Heart left ventricle (tissue), 16 donors: Measurements from ENCODE around the gene GADD45G. TPM values are rescaled to one million over a fixed set of nuclear protein-coding genes. Genes with fewer than 3 reads are reported as not detected.

Source experiments
- ATAC-seq, 4 donors: fragments of 200-7000 bp; cut with Tn5 transposase; one replicate each; pipeline ENCODE4 v1.9.1; 2020 to 2022; ENCODE audit warnings: moderate library complexity in 4 of 4, mild to moderate bottlenecking in 3 of 4, moderate number of reproducible peaks in 1 of 4
- DNase-seq, 5 donors: peaks; one replicate each; pipeline ENCODE4 v3.0.0-alpha.2; 2020
- H3K27ac ChIP-seq, 12 donors: fragments of 200-600 bp; sonication (generic) in 4 of 12; one replicate each; pipeline versions ENCODE4 v1.5.0 to v1.8.0; 2016 to 2022; ENCODE audit warnings: mild to moderate bottlenecking in 2 of 12
- H3K27me3 ChIP-seq, 9 donors: fragments of 200-600 bp; sonication (generic) in 2 of 9; one replicate each; pipeline versions ENCODE4 v1.5.1 to v1.8.0; 2016 to 2022; ENCODE audit warnings: mild to moderate bottlenecking in 3 of 9
- H3K36me3 ChIP-seq, 9 donors: fragments of 200-600 bp; sonication (generic) in 2 of 9; one replicate each; pipeline versions ENCODE4 v1.5.0 to v1.8.0; 2018 to 2022; ENCODE audit warnings: mild to moderate bottlenecking in 2 of 9
- H3K4me1 ChIP-seq, 12 donors: fragments of 200-600 bp; sonication (generic) in 4 of 12; one replicate each; pipeline versions ENCODE4 v1.5.0 to v1.8.0; 2016 to 2022; ENCODE audit warnings: mild to moderate bottlenecking in 3 of 12
- H3K4me3 ChIP-seq, 12 donors: fragments of 200-600 bp; sonication (generic) in 4 of 12; one replicate each; pipeline versions ENCODE4 v1.5.0 to v1.8.0; 2017 to 2022; ENCODE audit warnings: mild to moderate bottlenecking in 9 of 12, moderate library complexity in 4 of 12
- H3K9me3 ChIP-seq, 12 donors: fragments of 200-600 bp; sonication (generic) in 4 of 12; one replicate each; pipeline versions ENCODE4 v1.5.0 to v1.8.0; 2016 to 2022; ENCODE audit warnings: mild to moderate bottlenecking in 1 of 12
- POLR2A ChIP-seq, 2 donors: fragments of 450-650 bp; IDR thresholded peaks; one replicate each; pipeline ENCODE4 v1.6.1; 2017; ENCODE audit warnings: antibody characterized with exemption in 2 of 2, mild to moderate bottlenecking in 2 of 2, moderate library complexity in 2 of 2
- whole genome bisulfite sequencing, 4 donors: extraction: QIAGEN DNeasy Blood & Tissue Kit in 2 of 4; methylation state at CpG; one replicate each; pipeline versions ENCODE4 v1.1.5 to v1.1.7; 2013 to 2018; 5-methylcytosine and 5-hydroxymethylcytosine counted together
- intact Hi-C, 10 donors: fragments of 100-400 bp; cut with DNase I; formaldehyde crosslinking; loops; one replicate each; pipeline versions ENCODE4 v1.11.1 to v1.14.2; 2022
- polyA plus RNA-seq, 2 donors: library from polyadenylated mRNA; stranded (reverse); fragments of 200-250 nt; gene quantifications; one replicate each; pipeline ENCODE4 v1.2.3, GENCODE V29; 2013
- total RNA-seq, 9 donors: library from RNA; depleted of rRNA in 2 of 9; stranded (reverse); fragments of >200 nt in 2 of 9; fragmentation: NEBNext Ultra II Directional in 3 of 9; extraction: Animal tissue kit (Norgen Biotek cat#: 25700) in 3 of 9; gene quantifications; one replicate each; pipeline versions ENCODE4 v1.1.0 to v1.2.4, GENCODE V29; 2016 to 2023
- TF ChIP-seq, protein P1 (sequence below), 12 donors: fragments of 200-600 bp; sonication (generic) in 4 of 12; IDR thresholded peaks; one replicate each; pipeline versions ENCODE4 v1.5.0 to v1.8.0; 2018 to 2022; ENCODE audit warnings: antibody characterized with exemption in 12 of 12, mild to moderate bottlenecking in 5 of 12
- donor health status: ischemic (EF 13 %, LVEDD 7.1; RV severe dilation, severe dysfunction).
- donor health status: healthy with polysubstance abuse.
- donor health status: DM: no; HTN: yes; CAD: no.
- donor health status: DM: no; HTN: no; CAD: no.
- donor health status: ischemic (EF 25% LVEDD 6.9; RV normal size, moderate dysfunction).
- donor health status: ischemic (EF 25% LVEDD 5.7; RV mildly dilated, moderate dysfunction).
- donor health status: healthy.
- donor health status: DM: yes; HTN: yes; CAD: no.
- donor health status: ischemic (EF 35%, LVEDD 5.7; RV mildly dilated, moderate dysfunction).
- donor health status: nonischemic (EF 11% LVEDD 7.7; RV severe dilation, severe dysfunction).
- donor health status: DM: yes; HTN: yes; CAD: no.
- donor health status: PGD.
- donor health status: ischemic (EF 29% LVEDD 5.4; RV normal size, mild dysfunction).
- donor health status: nonischemic (EF 23%, LVEDD 6.1; RV moderate dilation, normal function).

Gene GADD45G
- total and polyA plus RNA-seq, 11 donors = 9.9 to 118 (median 17.7) TPM

DNA sequence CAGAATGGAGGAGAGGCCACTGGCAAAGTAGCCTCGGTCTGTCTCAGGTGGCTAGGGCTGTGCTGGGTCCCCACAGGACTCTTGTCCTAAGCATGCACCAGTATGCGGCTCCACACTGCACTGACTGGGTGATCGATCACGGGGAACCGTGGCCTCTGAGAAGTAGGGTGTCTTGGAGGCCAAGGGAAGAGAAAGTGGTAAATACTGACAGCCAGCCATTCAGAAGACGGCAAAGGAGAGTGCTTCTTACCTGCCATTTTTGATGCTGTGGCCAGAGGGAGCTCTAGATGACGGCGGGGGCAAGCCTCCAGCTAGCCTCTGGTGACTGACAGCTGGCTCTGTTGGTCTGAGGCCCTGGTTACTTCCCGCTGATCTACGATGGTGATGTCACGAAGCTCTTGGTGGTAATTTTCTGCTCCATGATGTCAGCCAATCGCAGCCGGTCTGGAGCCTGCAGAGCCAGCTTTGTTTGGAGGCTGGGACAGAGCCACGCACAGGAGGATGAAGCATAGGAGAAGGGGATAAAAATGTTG, 40.4 kb upstream of the GADD45G start:
- WGBS, 4 donors = 45 to 56% (median 50%) methylated on average over 14 of the region's 14 CpGs
- Histone ChIP-seq H3K27ac (no peak overlapping the region), H3K36me3 (no peaks in the 10 kb centered on the region), H3K9me3 (peaks cover 0 to 3% (median 0%) of the 10 kb centered on the region in 12 donors), H3K4me3 (no peak overlapping the region), H3K4me1 (no peaks in the 10 kb centered on the region), H3K27me3 (peaks cover 0 to 11% (median 0%) of the 10 kb centered on the region in 9 donors)
- ATAC-seq = peak in 2 of 4 donors; percentile 24 to 36
- intact Hi-C loops = no loop called here
- TF ChIP-seq, protein P1, sequence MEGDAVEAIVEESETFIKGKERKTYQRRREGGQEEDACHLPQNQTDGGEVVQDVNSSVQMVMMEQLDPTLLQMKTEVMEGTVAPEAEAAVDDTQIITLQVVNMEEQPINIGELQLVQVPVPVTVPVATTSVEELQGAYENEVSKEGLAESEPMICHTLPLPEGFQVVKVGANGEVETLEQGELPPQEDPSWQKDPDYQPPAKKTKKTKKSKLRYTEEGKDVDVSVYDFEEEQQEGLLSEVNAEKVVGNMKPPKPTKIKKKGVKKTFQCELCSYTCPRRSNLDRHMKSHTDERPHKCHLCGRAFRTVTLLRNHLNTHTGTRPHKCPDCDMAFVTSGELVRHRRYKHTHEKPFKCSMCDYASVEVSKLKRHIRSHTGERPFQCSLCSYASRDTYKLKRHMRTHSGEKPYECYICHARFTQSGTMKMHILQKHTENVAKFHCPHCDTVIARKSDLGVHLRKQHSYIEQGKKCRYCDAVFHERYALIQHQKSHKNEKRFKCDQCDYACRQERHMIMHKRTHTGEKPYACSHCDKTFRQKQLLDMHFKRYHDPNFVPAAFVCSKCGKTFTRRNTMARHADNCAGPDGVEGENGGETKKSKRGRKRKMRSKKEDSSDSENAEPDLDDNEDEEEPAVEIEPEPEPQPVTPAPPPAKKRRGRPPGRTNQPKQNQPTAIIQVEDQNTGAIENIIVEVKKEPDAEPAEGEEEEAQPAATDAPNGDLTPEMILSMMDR (IDR thresholded peaks at IDR 0.05) = peak in 2 of 12 donors; percentile 13 to 20
- no peak for TF ChIP-seq POLR2A (IDR thresholded peaks at IDR 0.05)
- no peak for DNase-seq

GRCh38 chr9:89567649-89568048, 37.2 kb upstream of the GADD45G start:
- TF ChIP-seq POLR2A (IDR thresholded peaks at IDR 0.05) = no peak
- TF ChIP-seq, protein P1 (IDR thresholded peaks at IDR 0.05) = no peak
- no peak for ATAC-seq
- 90 to 96% (median 92%) methylated on average over 2 of the region's 2 CpGs for WGBS, 4 donors
- H3K27me3 ChIP-seq = peaks cover 0 to 27% (median 0%) of the 10 kb centered on the region in 9 donors
- no peak overlapping the region for H3K27ac ChIP-seq
- intact Hi-C loops = no loop called here
- H3K4me1 ChIP-seq = no peaks in the 10 kb centered on the region
- no peak for DNase-seq
- H3K9me3 ChIP-seq = peaks cover 0 to 3% (median 0%) of the 10 kb centered on the region in 12 donors
- H3K4me3 ChIP-seq = no peak overlapping the region
- H3K36me3 ChIP-seq = no peaks in the 10 kb centered on the region

GRCh38 chr9:89574309-89574708, 30.5 kb upstream of the GADD45G start:
- intact Hi-C loops = loop anchor here in 1 of 10 donors (10.0 kb wide), 1 partner anchor 1290 kb away; no protein-coding TSS in a partner anchor
- peaks cover 0 to 3% (median 0%) of the 10 kb centered on the region in 12 donors for H3K9me3 ChIP-seq
- WGBS, 4 donors = 44 to 60% (median 50%) methylated on average over 4 of the region's 4 CpGs
- no peak overlapping the region for H3K4me3 ChIP-seq
- ATAC-seq (no peak), DNase-seq (no peak)
- H3K27ac ChIP-seq = no peak overlapping the region
- TF ChIP-seq, protein P1 (IDR thresholded peaks at IDR 0.05) = no peak
- no peak for TF ChIP-seq POLR2A (IDR thresholded peaks at IDR 0.05)
- no peaks in the 10 kb centered on the region for H3K36me3 ChIP-seq
- H3K27me3 ChIP-seq = peaks cover 0 to 41% (median 6%) of the 10 kb centered on the region in 9 donors
- peaks cover 0 to 1% (median 0%) of the 10 kb centered on the region in 12 donors for H3K4me1 ChIP-seq

DNA sequence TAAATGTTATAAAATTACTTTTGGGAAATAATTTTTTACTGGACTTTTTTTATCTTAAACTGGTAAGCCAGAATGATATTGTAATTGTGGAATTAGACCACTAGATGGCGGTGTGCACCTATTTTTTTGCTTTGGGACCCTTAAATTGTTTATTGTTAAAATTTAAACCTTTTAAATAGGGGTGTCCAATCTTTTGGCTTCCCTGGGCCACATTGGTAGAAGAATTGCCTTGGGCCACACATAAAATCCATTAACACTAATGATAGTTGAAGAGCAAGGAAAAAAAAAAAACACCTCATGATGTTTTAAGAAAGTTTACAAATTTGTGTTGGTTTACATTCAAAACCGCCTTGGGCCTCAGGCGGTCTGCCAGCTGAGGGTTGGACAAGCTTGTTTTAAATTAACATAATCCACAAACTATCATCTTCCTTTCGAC, 28.4 kb upstream of the GADD45G start:
- H3K36me3 ChIP-seq = no peaks in the 10 kb centered on the region
- peaks cover 0 to 55% (median 7%) of the 10 kb centered on the region in 9 donors for H3K27me3 ChIP-seq
- TF ChIP-seq, protein P1 (IDR thresholded peaks at IDR 0.05) = peak; percentile 65 to 85 (median 81)
- TF ChIP-seq POLR2A (IDR thresholded peaks at IDR 0.05) = no peak
- H3K9me3 ChIP-seq = peaks cover 0 to 3% (median 0%) of the 10 kb centered on the region in 12 donors
- no peak for ATAC-seq
- WGBS, 4 donors = 43 to 49% (median 45%) methylated on average over 4 of the region's 4 CpGs
- no peak for DNase-seq
- no peak overlapping the region for H3K4me3 ChIP-seq
- no peak overlapping the region for H3K27ac ChIP-seq
- H3K4me1 ChIP-seq = peaks cover 0 to 15% (median 0%) of the 10 kb centered on the region in 12 donors
- intact Hi-C loops = loop anchor here in 2 of 10 donors (5.0 to 10.0 kb wide), 2 partner anchors 1288 to 1296 kb away; no protein-coding TSS in a partner anchor
